Brain microvascular endothelial cell (primary cell): ENCODE measurements around the gene ZFAND3.
A peak's percentile ranks its signal among the peaks of the same experiment; 100 is the strongest.

Experiments
- DNase-seq: peaks from one replicate; pipeline ENCODE4 v3.0.0-alpha.2; 2020
- H3K27ac ChIP-seq: fragments of 250-450 bp; sonication (Bioruptor Pico); 2 replicates; pipeline ENCODE4 v1.5.1; 2020; ENCODE audit warnings: mild to moderate bottlenecking, moderate library complexity
- H3K27me3 ChIP-seq: fragments of 250-450 bp; sonication (Bioruptor Pico); replicated peaks from 2 replicates; pipeline ENCODE4 v1.5.1; 2020; ENCODE audit warnings: mild to moderate bottlenecking
- H3K36me3 ChIP-seq: fragments of 250-450 bp; sonication (Bioruptor Pico); replicated peaks from 2 replicates; pipeline ENCODE4 v1.5.1; 2020; ENCODE audit warnings: mild to moderate bottlenecking
- H3K4me3 ChIP-seq: 2 replicates; pipeline ENCODE4 v1.5.1; 2011; ENCODE audit warnings: low read depth, mild to moderate bottlenecking, control low read depth, low read length, moderate library complexity
- CTCF ChIP-seq: IDR thresholded peaks from 2 replicates; pipeline ENCODE4 v1.5.1; 2011; ENCODE audit warnings: low read depth, mild to moderate bottlenecking, moderate library complexity, low read length, control low read depth, inconsistent platforms; ENCODE audit errors: missing control alignments
- in situ Hi-C: cut with HindIII; loops from 2 replicates; pipeline ENCODE4 v1.10.0; 2017; ENCODE audit warnings: low sequenced_read_pairs, low pct_ligation_motif_present

The ZFAND3 gene

GRCh38 chr6:37931066-37931465 lies 111.5 kb downstream of the ZFAND3 start:
- no peaks in the 10 kb centered on the region for H3K36me3 ChIP-seq
- in situ Hi-C loops: no loop called here
- no peak for DNase-seq

GRCh38 chr6:37934276-37934675 lies 114.7 kb downstream of the ZFAND3 start:
- in situ Hi-C loops: no loop called here
- TF ChIP-seq CTCF: no peak
- Histone ChIP-seq H3K36me3 (no peaks in the 10 kb centered on the region), H3K27me3 (no peaks in the 10 kb centered on the region), H3K27ac (no peak overlapping the region), H3K4me3 (no peak overlapping the region)
- DNase-seq: no peak

More at GRCh38 chr6:37931066-37931465, 111.5 kb downstream of the ZFAND3 start:
- H3K4me3 ChIP-seq: no peak overlapping the region
- no peak overlapping the region for H3K27ac ChIP-seq
- no peak for TF ChIP-seq CTCF
- H3K27me3 ChIP-seq: no peaks in the 10 kb centered on the region

GRCh38 chr6:37936150-37936549 lies 116.6 kb downstream of the ZFAND3 start:
- no peak for DNase-seq
- TF ChIP-seq CTCF: no peak
- Histone ChIP-seq H3K27me3 (no peaks in the 10 kb centered on the region), H3K27ac (no peak overlapping the region), H3K36me3 (no peaks in the 10 kb centered on the region), H3K4me3 (no peak overlapping the region)
- in situ Hi-C loops: no loop called here

GRCh38 chr6:37936906-37937305 lies 117.4 kb downstream of the ZFAND3 start:
- no peaks in the 10 kb centered on the region for H3K27me3 ChIP-seq
- H3K27ac ChIP-seq: no peak overlapping the region
- no peak for TF ChIP-seq CTCF
- H3K36me3 ChIP-seq: no peaks in the 10 kb centered on the region
- in situ Hi-C loops: no loop called here
- H3K4me3 ChIP-seq: no peak overlapping the region
- DNase-seq: no peak

- TF ChIP-seq CTCF: no peak
- no peaks in the 10 kb centered on the region for H3K27me3 ChIP-seq
- in situ Hi-C loops: no loop called here
- no peak overlapping the region for H3K27ac ChIP-seq
- H3K4me3 ChIP-seq: no peak overlapping the region
- H3K36me3 ChIP-seq: no peaks in the 10 kb centered on the region
- DNase-seq: no peak
These were observed 119.4 kb downstream of the ZFAND3 start for GRCh38 chr6:37938909-37939308.

GRCh38 chr6:37940074-37940847 lies 120.7 kb downstream of the ZFAND3 start:
- no peaks in the 10 kb centered on the region for H3K36me3 ChIP-seq
- in situ Hi-C loops: no loop called here
- no peak for TF ChIP-seq CTCF
- DNase-seq: peak; percentile 70
- no peaks in the 10 kb centered on the region for H3K27me3 ChIP-seq
- H3K27ac ChIP-seq: no peak overlapping the region
- no peak overlapping the region for H3K4me3 ChIP-seq
